Measurements from ENCODE around the gene UQCC3. TPM values are rescaled to one million over a fixed set of nuclear protein-coding genes. Genes with fewer than 3 reads are reported as not detected.

The UQCC3 gene
- total and polyA plus RNA-seq, 4 donors: 3.0 to 12.7 (median 5.3) TPM

GRCh38 chr11:62705413-62705812 lies 33.9 kb downstream of the UQCC3 start:
- intact Hi-C loops (cut with DNase I): loop anchor here in 1 of 2 donors (5.0 to 10.0 kb wide), 3 partner anchors 33 to 129 kb away; partner anchors contain the start of genes LBHD1, STX5, TEX54 and UQCC3
- DNase-seq (peak in 1 of 2 donors; percentile 65), ATAC-seq (ENCODE audit: low FRiP score) (no peak)
- Histone ChIP-seq H3K4me3 (ENCODE audit: low read length in 2 of 2) (peak overlapping the region; percentile 49 to 65), H3K27ac (ENCODE audit: low read depth in 1 of 2, low read length in 2 of 2) (peak overlapping the region in 1 of 2 donors; percentile 69), H3K27me3 (ENCODE audit: control insufficient read depth in 1 of 2, insufficient read depth in 2 of 2, low read length in 1 of 2) (no peaks in the 10 kb centered on the region), H3K4me1 (ENCODE audit: control insufficient read depth in 1 of 2, insufficient read depth in 2 of 2, low read length in 2 of 2) (no peaks in the 10 kb centered on the region), H3K36me3 (ENCODE audit: control insufficient read depth in 1 of 2, insufficient read depth in 2 of 2, low read length in 1 of 2) (no peaks in the 10 kb centered on the region), H3K9me3 (ENCODE audit: control insufficient read depth, low read length) (no peaks in the 10 kb centered on the region)
- WGBS, 2 donors: 33 to 44% methylated on average over 7 of the region's 7 CpGs

DNA sequence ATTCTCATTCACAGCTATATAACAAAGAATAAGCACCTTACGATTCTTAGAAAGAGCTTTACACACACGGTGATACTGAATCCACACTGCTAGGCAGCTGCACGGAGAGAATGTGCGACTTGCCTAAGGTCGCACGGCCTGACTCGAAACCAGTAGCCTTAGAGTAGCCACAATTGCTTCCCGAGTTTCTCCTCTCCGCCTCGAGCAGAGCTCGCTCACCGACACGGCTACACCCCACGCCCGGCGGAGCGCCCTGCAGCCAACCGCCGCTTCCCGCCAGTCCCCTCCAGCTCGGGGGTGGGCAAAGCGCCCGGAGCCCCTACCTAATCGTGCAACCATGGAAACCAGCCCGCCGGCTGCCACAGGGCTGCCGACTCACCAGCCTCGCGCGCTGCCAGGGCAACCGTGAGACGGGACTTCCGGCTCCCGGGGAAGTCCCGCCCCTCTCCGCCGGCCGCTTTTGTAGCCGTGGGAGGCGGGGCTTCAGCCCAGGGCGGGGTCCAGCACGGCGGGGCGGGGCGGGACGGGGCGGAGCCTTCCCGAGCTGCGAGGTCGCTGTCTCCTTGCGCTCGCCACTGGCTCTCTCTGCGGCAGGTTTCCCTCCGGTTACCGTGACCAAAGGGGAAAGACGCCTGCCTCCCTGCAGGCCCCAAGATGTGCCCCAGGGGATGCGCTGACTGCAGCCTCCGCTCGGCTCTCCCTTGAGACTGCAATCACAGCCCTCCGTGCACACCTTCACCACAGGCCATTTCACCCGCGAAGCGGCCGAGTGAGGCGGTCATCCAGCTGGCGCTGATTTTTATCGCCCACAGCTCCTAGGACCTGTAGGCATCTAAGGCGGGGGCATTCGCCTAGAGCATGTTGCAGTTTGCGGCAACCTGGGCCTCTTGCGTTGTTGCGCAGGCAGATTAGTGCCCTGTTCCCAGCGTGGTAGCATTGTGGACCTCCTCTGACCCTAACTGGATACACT lies 34.7 kb downstream of the UQCC3 start:
- 3% methylated on average over 62 to 73 of the region's 73 CpGs for WGBS, 2 donors
- Histone ChIP-seq H3K4me1 (ENCODE audit: control insufficient read depth in 1 of 2, insufficient read depth in 2 of 2, low read length in 2 of 2) (no peaks in the 10 kb centered on the region), H3K27me3 (ENCODE audit: control insufficient read depth in 1 of 2, insufficient read depth in 2 of 2, low read length in 1 of 2) (no peaks in the 10 kb centered on the region), H3K36me3 (ENCODE audit: control insufficient read depth in 1 of 2, insufficient read depth in 2 of 2, low read length in 1 of 2) (no peaks in the 10 kb centered on the region), H3K9me3 (ENCODE audit: control insufficient read depth, low read length) (no peaks in the 10 kb centered on the region), H3K4me3 (ENCODE audit: low read length in 2 of 2) (peak overlapping the region; percentile 49 to 65), H3K27ac (ENCODE audit: low read depth in 1 of 2, low read length in 2 of 2) (peak overlapping the region in 1 of 2 donors; percentile 76)
- DNase-seq: peak; percentile 97 to 99
- peak; percentile 95 for ATAC-seq (ENCODE audit: low FRiP score)
- intact Hi-C loops (cut with DNase I): loop anchor here in 1 of 2 donors (5.0 to 10.0 kb wide), 3 partner anchors 34 to 129 kb away; partner anchors contain the start of genes LBHD1, STX5, TEX54 and UQCC3

DNA sequence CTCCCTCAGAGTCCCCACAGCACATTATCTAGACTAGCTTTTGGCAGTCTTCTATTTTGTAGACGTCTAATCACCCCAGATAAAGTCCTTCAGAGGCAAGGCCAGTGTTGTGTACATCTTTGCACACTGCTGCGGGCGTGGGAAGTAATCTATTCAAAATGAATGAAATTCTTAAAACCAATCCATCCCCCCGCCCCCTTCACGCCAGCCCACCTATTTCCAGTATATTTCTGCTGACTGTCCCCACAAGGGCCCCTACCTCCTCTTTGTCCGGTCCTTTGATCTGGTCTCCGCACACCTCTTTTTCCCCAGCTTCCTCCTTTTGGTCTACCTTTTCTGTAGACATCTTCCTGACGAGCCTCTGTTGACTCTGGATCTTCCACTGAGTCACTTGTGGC lies 35.4 kb downstream of the UQCC3 start:
- Histone ChIP-seq H3K9me3 (ENCODE audit: control insufficient read depth, low read length) (no peaks in the 10 kb centered on the region), H3K4me1 (ENCODE audit: control insufficient read depth in 1 of 2, insufficient read depth in 2 of 2, low read length in 2 of 2) (no peaks in the 10 kb centered on the region), H3K27me3 (ENCODE audit: control insufficient read depth in 1 of 2, insufficient read depth in 2 of 2, low read length in 1 of 2) (no peaks in the 10 kb centered on the region), H3K36me3 (ENCODE audit: control insufficient read depth in 1 of 2, insufficient read depth in 2 of 2, low read length in 1 of 2) (no peaks in the 10 kb centered on the region), H3K4me3 (ENCODE audit: low read length in 2 of 2) (peak overlapping the region in 1 of 2 donors; percentile 22), H3K27ac (ENCODE audit: low read depth in 1 of 2, low read length in 2 of 2) (no peak overlapping the region)
- WGBS, 2 donors: 73 to 79% methylated on average over 8 of the region's 8 CpGs
- peak in 1 of 2 donors; percentile 54 for DNase-seq
- intact Hi-C loops (cut with DNase I): loop anchor here in 1 of 2 donors (5.0 to 10.0 kb wide), 3 partner anchors 35 to 128 kb away; partner anchors contain the start of genes LBHD1, STX5, TEX54 and UQCC3
- ATAC-seq (ENCODE audit: low FRiP score): no peak

DNA sequence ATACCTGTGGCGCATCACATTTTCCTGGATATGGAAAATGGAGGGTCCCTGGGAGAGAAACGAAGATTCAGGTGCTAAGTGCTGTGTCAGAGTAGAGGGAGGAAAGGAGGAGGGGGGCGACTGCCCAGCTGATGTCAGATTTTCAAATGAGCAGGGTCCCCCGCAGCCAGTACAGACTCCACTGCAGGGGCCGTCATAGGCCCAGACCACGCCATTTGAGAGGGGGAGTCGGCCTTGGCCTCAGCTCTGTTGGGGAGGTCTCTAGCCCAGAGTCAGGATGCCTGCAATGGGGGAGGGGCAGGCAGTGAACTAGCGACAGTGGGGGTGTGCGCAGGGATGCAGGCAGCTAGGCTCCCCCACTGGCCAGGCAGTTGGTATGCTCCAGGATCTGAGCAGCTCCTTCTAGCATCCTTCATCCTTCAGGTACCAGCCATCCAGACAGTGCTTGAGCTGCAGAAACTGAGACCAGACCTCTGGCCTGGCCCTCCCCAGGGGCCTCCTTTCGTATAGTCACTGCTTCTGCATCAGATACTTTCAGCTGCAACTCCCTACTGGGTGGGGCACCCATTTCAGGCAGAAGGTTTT lies 35.9 kb downstream of the UQCC3 start, which contains the start of the genes BSCL2 and GNG3:
Gene BSCL2, minus strand, starts transcription at position 148 of the 585 bp plus-strand sequence. CDS start 229 bp downstream, outside the sequence.
Gene GNG3, plus strand, starts transcription at position 400 of the 585 bp plus-strand sequence. CDS start 620 bp downstream, outside the sequence.
- no peaks in the 10 kb centered on the region for H3K9me3 ChIP-seq (ENCODE audit: control insufficient read depth, low read length)
- 77 to 83% methylated on average over 10 of the region's 10 CpGs for WGBS, 2 donors
- peaks cover 0 to 2% of the 10 kb centered on the region in 2 donors for H3K36me3 ChIP-seq (ENCODE audit: control insufficient read depth in 1 of 2, insufficient read depth in 2 of 2, low read length in 1 of 2)
- no peak for ATAC-seq (ENCODE audit: low FRiP score)
- intact Hi-C loops (cut with DNase I): loop anchor here in 1 of 2 donors (5.0 to 10.0 kb wide), 3 partner anchors 35 to 127 kb away; partner anchors contain the start of genes LBHD1, STX5, TEX54 and UQCC3
- H3K4me1 ChIP-seq (ENCODE audit: control insufficient read depth in 1 of 2, insufficient read depth in 2 of 2, low read length in 2 of 2): no peaks in the 10 kb centered on the region
- no peaks in the 10 kb centered on the region for H3K27me3 ChIP-seq (ENCODE audit: control insufficient read depth in 1 of 2, insufficient read depth in 2 of 2, low read length in 1 of 2)
- peak in 1 of 2 donors; percentile 71 for DNase-seq
- peak within 1 kb of the TSS in 1 of 2 donors; percentile 76 for H3K27ac ChIP-seq (ENCODE audit: low read depth in 1 of 2, low read length in 2 of 2)
- H3K4me3 ChIP-seq (ENCODE audit: low read length in 2 of 2): peak within 1 kb of the TSS; percentile 22 to 43

DNA sequence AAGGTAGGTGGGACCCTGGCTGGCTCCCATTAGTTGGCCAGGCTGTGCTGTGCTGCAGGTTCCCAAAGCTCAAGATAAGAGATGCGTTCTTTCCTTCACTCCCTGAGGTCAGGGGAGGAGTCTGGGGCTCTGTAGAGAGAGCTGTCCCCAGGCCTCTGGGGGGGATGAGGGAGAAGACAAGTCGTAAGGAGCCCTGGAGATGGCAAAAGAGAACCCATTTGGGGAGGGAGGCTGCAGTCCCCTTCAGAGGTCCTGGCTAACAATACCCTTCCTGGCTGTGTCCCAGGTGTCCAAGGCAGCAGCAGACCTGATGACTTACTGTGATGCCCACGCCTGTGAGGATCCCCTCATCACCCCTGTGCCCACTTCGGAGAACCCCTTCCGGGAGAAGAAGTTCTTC lies 36.9 kb downstream of the UQCC3 start:
- Histone ChIP-seq H3K9me3 (ENCODE audit: control insufficient read depth, low read length) (no peaks in the 10 kb centered on the region), H3K36me3 (ENCODE audit: control insufficient read depth in 1 of 2, insufficient read depth in 2 of 2, low read length in 1 of 2) (peaks cover 0 to 3% of the 10 kb centered on the region in 2 donors), H3K4me3 (ENCODE audit: low read length in 2 of 2) (no peak overlapping the region), H3K27ac (ENCODE audit: low read depth in 1 of 2, low read length in 2 of 2) (no peak overlapping the region), H3K4me1 (ENCODE audit: control insufficient read depth in 1 of 2, insufficient read depth in 2 of 2, low read length in 2 of 2) (no peaks in the 10 kb centered on the region), H3K27me3 (ENCODE audit: control insufficient read depth in 1 of 2, insufficient read depth in 2 of 2, low read length in 1 of 2) (no peaks in the 10 kb centered on the region)
- 55% methylated on average over 5 of the region's 5 CpGs for WGBS, 2 donors
- DNase-seq (no peak), ATAC-seq (ENCODE audit: low FRiP score) (no peak)
- intact Hi-C loops (cut with DNase I): loop anchor here in 1 of 2 donors (5.0 to 10.0 kb wide), 3 partner anchors 36 to 126 kb away; partner anchors contain the start of genes LBHD1, STX5, TEX54 and UQCC3

DNA sequence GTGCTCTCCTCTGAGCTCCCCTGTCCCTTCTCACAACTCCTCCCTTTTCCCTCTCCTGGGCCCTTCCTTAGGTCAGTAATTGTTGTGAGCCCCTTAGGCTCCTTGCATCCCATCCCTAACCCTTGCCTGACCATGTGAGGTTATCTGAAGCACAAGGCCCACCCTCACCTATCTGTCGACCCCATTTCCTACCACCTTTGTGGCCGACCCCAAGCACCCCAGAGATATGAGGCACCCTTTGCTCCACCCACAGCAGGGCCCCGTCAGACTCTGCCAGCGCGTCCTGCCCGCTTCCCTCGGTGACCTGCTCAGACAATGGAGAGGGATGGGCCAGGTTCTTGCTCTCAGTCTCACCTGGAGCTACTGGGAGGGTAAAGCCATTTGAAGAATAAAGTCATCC lies 37.3 kb downstream of the UQCC3 start:
- H3K4me3 ChIP-seq (ENCODE audit: low read length in 2 of 2): peak overlapping the region; percentile 27 to 56
- ATAC-seq (ENCODE audit: low FRiP score) (no peak), DNase-seq (peak in 1 of 2 donors; percentile 78)
- intact Hi-C loops (cut with DNase I): loop anchor here in 1 of 2 donors (5.0 to 10.0 kb wide), 3 partner anchors 36 to 126 kb away; partner anchors contain the start of genes LBHD1, STX5, TEX54 and UQCC3
- H3K27me3 ChIP-seq (ENCODE audit: control insufficient read depth in 1 of 2, insufficient read depth in 2 of 2, low read length in 1 of 2): no peaks in the 10 kb centered on the region
- H3K36me3 ChIP-seq (ENCODE audit: control insufficient read depth in 1 of 2, insufficient read depth in 2 of 2, low read length in 1 of 2): peaks cover 0 to 6% of the 10 kb centered on the region in 2 donors
- H3K9me3 ChIP-seq (ENCODE audit: control insufficient read depth, low read length): no peaks in the 10 kb centered on the region
- H3K4me1 ChIP-seq (ENCODE audit: control insufficient read depth in 1 of 2, insufficient read depth in 2 of 2, low read length in 2 of 2): no peaks in the 10 kb centered on the region
- H3K27ac ChIP-seq (ENCODE audit: low read depth in 1 of 2, low read length in 2 of 2): peak overlapping the region in 1 of 2 donors; percentile 82
- WGBS, 2 donors: 2 to 3% methylated on average over 7 of the region's 7 CpGs

- DNase-seq (peak; percentile 98 to 99), ATAC-seq (ENCODE audit: low FRiP score) (peak; percentile 95)
- H3K4me1 ChIP-seq (ENCODE audit: control insufficient read depth in 1 of 2, insufficient read depth in 2 of 2, low read length in 2 of 2): no peaks in the 10 kb centered on the region
- H3K36me3 ChIP-seq (ENCODE audit: control insufficient read depth in 1 of 2, insufficient read depth in 2 of 2, low read length in 1 of 2): peaks cover 3 to 8% of the 10 kb centered on the region in 2 donors
- no peaks in the 10 kb centered on the region for H3K27me3 ChIP-seq (ENCODE audit: control insufficient read depth in 1 of 2, insufficient read depth in 2 of 2, low read length in 1 of 2)
- H3K27ac ChIP-seq (ENCODE audit: low read depth in 1 of 2, low read length in 2 of 2): peak overlapping the region; percentile 20 to 99
- 0% methylated on average over 47 of the region's 47 CpGs for WGBS, 2 donors
- H3K9me3 ChIP-seq (ENCODE audit: control insufficient read depth, low read length): no peaks in the 10 kb centered on the region
- intact Hi-C loops (cut with DNase I): loop anchor here in 1 of 2 donors (5.0 to 10.0 kb wide), 3 partner anchors 37 to 125 kb away; partner anchors contain the start of genes LBHD1, STX5, TEX54 and UQCC3
- peak overlapping the region; percentile 43 to 56 for H3K4me3 ChIP-seq (ENCODE audit: low read length in 2 of 2)
Observed at GRCh38 chr11:62709247-62710000, 38.0 kb downstream of the UQCC3 start.
